ENCODE results near the gene GPR37L1.
A peak's percentile ranks its signal among the peaks of the same experiment; 100 is the strongest.

GPR37L1 gene

DNA sequence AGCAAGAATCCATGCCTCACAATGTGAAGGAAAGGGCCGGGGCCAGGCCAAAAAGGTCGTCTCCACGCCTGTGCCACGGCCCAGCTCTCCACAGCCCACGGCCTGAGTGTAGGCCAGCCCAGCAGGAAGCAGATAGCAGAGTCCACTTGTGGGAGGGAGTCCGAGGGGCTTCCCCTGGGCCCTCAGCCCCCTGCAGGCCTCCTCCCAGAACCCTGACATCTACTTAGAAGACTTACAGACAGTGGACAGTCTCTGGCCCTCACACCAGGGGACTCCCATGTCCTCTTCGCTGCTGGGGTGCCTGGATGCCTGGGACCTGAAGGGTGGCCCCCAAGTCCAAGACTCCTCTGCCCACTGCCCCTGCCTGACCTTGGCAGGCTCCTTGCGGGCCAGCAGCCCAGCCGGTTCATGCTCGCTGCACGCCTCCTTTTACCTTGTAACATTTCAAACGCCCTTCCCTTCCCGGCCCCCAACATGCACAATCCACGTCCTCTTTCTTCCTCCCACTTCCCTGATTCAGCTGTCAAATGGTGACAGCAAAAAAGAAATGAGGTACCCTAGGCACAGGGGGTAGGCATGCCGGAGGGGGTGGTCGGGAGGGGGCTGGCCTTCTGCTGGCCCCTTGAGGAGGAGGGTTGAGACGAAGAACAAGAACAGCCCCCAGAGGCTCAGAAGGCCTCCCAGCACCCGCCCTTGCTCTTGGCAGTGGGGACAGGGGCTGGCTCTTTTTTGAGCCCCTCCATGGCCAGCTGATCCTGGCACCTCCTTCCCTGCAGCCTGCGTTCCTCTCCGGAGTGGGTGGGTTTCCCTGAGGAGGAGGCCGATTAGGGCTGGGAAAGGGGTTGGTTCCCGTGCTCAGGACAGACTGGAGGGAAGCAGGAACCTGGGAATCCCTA is 38.7 kb downstream of the GPR37L1 start:
- Histone ChIP-seq H3K4me2 (peak overlapping the region; percentile 26; the same call in 1 of the 2 replicates), H3K4me3 (IDR thresholded peaks at IDR 0.05; ENCODE audit: insufficient read depth, low read depth, low read length) (no peak overlapping the region), H3K27ac (peak overlapping the region; percentile 59; the same call in 1 of the 2 replicates), H3K36me3 (ENCODE audit: insufficient read depth) (no peaks in the 10 kb centered on the region), H2AFZ (ENCODE audit: low read depth) (peak overlapping the region; percentile 32; the same call in 1 of the 2 replicates), H3K79me2 (ENCODE audit: insufficient read depth, low read depth) (no peaks in the 10 kb centered on the region), H3K4me1 (ENCODE audit: low read depth, poor library complexity, severe bottlenecking) (peaks cover 4% of the 10 kb centered on the region), H3K27me3 (ENCODE audit: insufficient read depth, low read depth) (peaks cover 13% of the 10 kb centered on the region; the same call in 1 of the 2 replicates), H4K20me1 (ENCODE audit: insufficient read depth) (no peaks in the 10 kb centered on the region), H3K9ac (peak overlapping the region; percentile 67; the same call in 1 of the 2 replicates)
- TF ChIP-seq, protein P1, sequence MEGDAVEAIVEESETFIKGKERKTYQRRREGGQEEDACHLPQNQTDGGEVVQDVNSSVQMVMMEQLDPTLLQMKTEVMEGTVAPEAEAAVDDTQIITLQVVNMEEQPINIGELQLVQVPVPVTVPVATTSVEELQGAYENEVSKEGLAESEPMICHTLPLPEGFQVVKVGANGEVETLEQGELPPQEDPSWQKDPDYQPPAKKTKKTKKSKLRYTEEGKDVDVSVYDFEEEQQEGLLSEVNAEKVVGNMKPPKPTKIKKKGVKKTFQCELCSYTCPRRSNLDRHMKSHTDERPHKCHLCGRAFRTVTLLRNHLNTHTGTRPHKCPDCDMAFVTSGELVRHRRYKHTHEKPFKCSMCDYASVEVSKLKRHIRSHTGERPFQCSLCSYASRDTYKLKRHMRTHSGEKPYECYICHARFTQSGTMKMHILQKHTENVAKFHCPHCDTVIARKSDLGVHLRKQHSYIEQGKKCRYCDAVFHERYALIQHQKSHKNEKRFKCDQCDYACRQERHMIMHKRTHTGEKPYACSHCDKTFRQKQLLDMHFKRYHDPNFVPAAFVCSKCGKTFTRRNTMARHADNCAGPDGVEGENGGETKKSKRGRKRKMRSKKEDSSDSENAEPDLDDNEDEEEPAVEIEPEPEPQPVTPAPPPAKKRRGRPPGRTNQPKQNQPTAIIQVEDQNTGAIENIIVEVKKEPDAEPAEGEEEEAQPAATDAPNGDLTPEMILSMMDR (conservative IDR thresholded peaks at IDR 0.05; ENCODE audit: low read depth, low read length), result no peak

DNA sequence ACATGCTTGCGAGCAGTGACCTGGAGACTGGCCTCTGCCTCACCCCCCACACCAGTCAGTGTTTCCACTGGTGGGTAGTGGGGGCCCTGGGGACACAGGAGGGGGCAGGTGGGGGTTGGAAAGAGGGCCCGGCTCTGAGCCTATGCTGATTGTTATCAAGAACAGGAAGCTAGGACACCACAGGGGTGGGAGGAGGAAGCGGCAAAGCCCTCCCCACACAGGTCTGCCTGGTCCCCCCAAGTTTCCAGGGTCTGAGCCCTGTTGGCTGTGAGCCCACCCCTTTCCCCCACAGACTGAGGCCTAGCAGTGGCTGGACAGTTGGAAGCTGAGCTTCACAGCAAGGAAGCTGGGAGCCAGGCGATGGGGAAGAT is 39.3 kb downstream of the GPR37L1 start:
- peaks cover 13% of the 10 kb centered on the region; the same call in 1 of the 2 replicates for H3K27me3 ChIP-seq (ENCODE audit: insufficient read depth, low read depth)
- peaks cover 4% of the 10 kb centered on the region for H3K4me1 ChIP-seq (ENCODE audit: low read depth, poor library complexity, severe bottlenecking)
- TF ChIP-seq, protein P1 (conservative IDR thresholded peaks at IDR 0.05; ENCODE audit: low read depth, low read length), result no peak
- H4K20me1 ChIP-seq (ENCODE audit: insufficient read depth), result no peaks in the 10 kb centered on the region
- H3K36me3 ChIP-seq (ENCODE audit: insufficient read depth), result no peaks in the 10 kb centered on the region
- no peak overlapping the region for H3K4me3 ChIP-seq (IDR thresholded peaks at IDR 0.05; ENCODE audit: insufficient read depth, low read depth, low read length)
- no peaks in the 10 kb centered on the region for H3K79me2 ChIP-seq (ENCODE audit: insufficient read depth, low read depth)
- no peak overlapping the region for H3K4me2 ChIP-seq
- no peak overlapping the region for H3K9ac ChIP-seq
- no peak overlapping the region for H3K27ac ChIP-seq
- H2AFZ ChIP-seq (ENCODE audit: low read depth), result no peak overlapping the region

DNA sequence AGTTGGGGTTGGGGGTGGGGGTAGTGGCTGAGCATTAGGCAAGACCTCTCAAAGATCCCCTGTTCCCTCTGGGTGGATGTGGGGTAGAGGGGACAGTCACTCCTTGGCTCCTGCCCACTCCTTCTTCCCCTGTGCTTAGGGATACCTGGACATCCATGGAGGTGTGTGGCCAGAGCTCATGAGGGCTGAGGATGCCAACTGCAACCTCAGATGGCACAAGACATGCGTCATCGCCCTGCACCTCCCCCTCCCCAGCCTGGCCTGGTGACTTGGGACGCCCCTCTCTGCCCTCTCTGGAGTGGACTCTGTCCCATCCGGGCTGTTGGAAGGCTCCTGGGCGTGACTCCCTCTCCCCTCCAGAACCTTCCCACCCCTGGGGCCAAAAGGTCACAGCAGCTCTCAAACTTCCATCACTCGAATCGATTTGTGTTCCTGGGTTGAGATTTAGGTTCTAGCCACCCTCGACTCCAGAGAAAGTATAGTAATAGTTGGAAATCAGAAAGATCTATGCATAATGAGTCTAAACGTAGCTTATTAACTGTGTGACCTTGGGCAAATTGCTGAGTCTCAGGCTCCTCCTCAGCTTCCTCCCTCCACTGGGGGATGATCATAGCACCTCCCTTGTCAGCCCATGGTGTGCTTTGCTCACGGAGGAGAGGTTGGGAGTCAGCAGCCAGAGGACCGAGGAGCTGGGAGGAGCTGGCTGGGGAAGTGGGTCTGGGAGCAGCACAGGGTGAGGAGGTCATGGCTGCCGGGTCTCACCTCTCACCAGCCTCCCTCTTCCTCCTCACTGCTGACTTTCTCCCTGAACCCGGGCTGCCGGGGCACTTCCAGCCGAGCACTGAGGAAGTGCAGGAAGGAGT is 39.9 kb downstream of the GPR37L1 start:
- Histone ChIP-seq H3K4me3 (IDR thresholded peaks at IDR 0.05; ENCODE audit: insufficient read depth, low read depth, low read length) (no peak overlapping the region), H2AFZ (ENCODE audit: low read depth) (no peak overlapping the region), H3K4me1 (ENCODE audit: low read depth, poor library complexity, severe bottlenecking) (peaks cover 4% of the 10 kb centered on the region), H3K27ac (no peak overlapping the region), H3K36me3 (ENCODE audit: insufficient read depth) (no peaks in the 10 kb centered on the region), H3K27me3 (ENCODE audit: insufficient read depth, low read depth) (peaks cover 13% of the 10 kb centered on the region; the same call in 1 of the 2 replicates), H3K4me2 (no peak overlapping the region), H3K79me2 (ENCODE audit: insufficient read depth, low read depth) (no peaks in the 10 kb centered on the region), H4K20me1 (ENCODE audit: insufficient read depth) (no peaks in the 10 kb centered on the region), H3K9ac (no peak overlapping the region)
- TF ChIP-seq, protein P1 (conservative IDR thresholded peaks at IDR 0.05; ENCODE audit: low read depth, low read length), result no peak

Data from KMS-11 (cell line).